ENCODE measurements around the gene IFNL1.

IFNL1 gene

GRCh38 chr19:39296055-39296645 lies at the start of gene IFNL1:
TSS of gene IFNL1 (plus strand) at chr19:39296407. CDS start at chr19:39296422, 15 bp downstream.
- H3K4me3 ChIP-seq (ENCODE audit: low read length): no peak within 1 kb of the TSS
- no peak for DNase-seq (ENCODE audit: low read depth)
- TF ChIP-seq CTCF (conservative IDR thresholded peaks at IDR 0.05; ENCODE audit: low read length): no peak

GRCh38 chr19:39246951-39247669 lies 49.1 kb upstream of the IFNL1 start:
- no peak for TF ChIP-seq CTCF (conservative IDR thresholded peaks at IDR 0.05; ENCODE audit: low read length)
- no peak for DNase-seq (ENCODE audit: low read depth)
- no peak overlapping the region for H3K4me3 ChIP-seq (ENCODE audit: low read length)

GRCh38 chr19:39247701-39248664 lies 48.2 kb upstream of the IFNL1 start:
- H3K4me3 ChIP-seq (ENCODE audit: low read length): no peak overlapping the region
- TF ChIP-seq CTCF (conservative IDR thresholded peaks at IDR 0.05; ENCODE audit: low read length): no peak
- no peak for DNase-seq (ENCODE audit: low read depth)

GRCh38 chr19:39248806-39249205 lies 47.4 kb upstream of the IFNL1 start, which contains the start of gene IFNL4:
TSS of gene IFNL4 (minus strand) at chr19:39248856.
- no peak for TF ChIP-seq CTCF (conservative IDR thresholded peaks at IDR 0.05; ENCODE audit: low read length)
- no peak within 1 kb of the TSS for H3K4me3 ChIP-seq (ENCODE audit: low read length)
- no peak for DNase-seq (ENCODE audit: low read depth)

GRCh38 chr19:39251081-39251480 lies 45.1 kb upstream of the IFNL1 start:
- no peak for DNase-seq (ENCODE audit: low read depth)
- no peak for TF ChIP-seq CTCF (conservative IDR thresholded peaks at IDR 0.05; ENCODE audit: low read length)
- H3K4me3 ChIP-seq (ENCODE audit: low read length): no peak overlapping the region

GRCh38 chr19:39251846-39252245 lies 44.4 kb upstream of the IFNL1 start:
- no peak for TF ChIP-seq CTCF (conservative IDR thresholded peaks at IDR 0.05; ENCODE audit: low read length)
- no peak for DNase-seq (ENCODE audit: low read depth)
- H3K4me3 ChIP-seq (ENCODE audit: low read length): no peak overlapping the region
